Gastrocnemius medialis (tissue), 4 donors: ENCODE measurements around the gene ALDH4A1.

ENCODE experiments used
- CTCF ChIP-seq, 5 experiments: fragments of 450-650 bp in 3 of 5; fragments of 200-600 bp in 2 of 5; sonication (generic) in 2 of 5; IDR thresholded peaks in 4 of 5; conservative IDR thresholded peaks in 1 of 5; 1 replicate in 4 of 5; 2 replicates in 1 of 5; pipeline ENCODE4 v1.5.1; 2016 to 2019; ENCODE audit warnings: antibody characterized with exemption in 5 of 5, mild to moderate bottlenecking in 3 of 5, moderate library complexity in 3 of 5
- POLR2A ChIP-seq, 2 donors: fragments of 450-650 bp; IDR thresholded peaks; one replicate each; pipeline ENCODE4 v1.6.1; 2017; ENCODE audit warnings: antibody characterized with exemption in 2 of 2, mild to moderate bottlenecking in 2 of 2, moderate library complexity in 2 of 2

DNA sequence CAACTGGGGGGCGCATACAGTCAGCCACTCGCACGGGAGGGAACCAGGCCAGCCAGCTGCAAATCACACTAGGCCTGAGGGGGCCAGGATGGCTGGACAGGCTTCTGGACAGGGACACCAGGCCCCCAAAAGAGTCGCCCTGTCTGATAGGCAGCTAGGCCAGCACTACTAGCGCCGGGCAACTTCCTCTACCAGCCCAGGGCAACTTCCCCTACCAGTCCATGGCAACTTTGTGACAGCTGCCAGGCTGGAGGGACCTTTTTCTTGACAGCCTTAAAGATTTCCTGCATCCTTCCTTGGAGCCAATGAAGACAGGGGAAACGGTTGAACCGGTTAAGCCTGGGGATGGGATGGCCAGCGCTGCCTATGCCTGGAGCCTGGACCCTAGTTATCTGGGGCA lies 49.1 kb upstream of the ALDH4A1 start:
- TF ChIP-seq CTCF (IDR thresholded peaks at IDR 0.05 in 4 of 5, conservative IDR thresholded peaks at IDR 0.05 in 1 of 5) (no peak), POLR2A (IDR thresholded peaks at IDR 0.05) (no peak)
